ENCODE data around the gene ESRRG. TPM values are rescaled to one million over a fixed set of nuclear protein-coding genes. Genes with fewer than 3 reads are reported as not detected.

ESRRG gene
- total and polyA plus RNA-seq, 2 experiments from 2014 or later, result 1.2 to 1.7 TPM

DNA sequence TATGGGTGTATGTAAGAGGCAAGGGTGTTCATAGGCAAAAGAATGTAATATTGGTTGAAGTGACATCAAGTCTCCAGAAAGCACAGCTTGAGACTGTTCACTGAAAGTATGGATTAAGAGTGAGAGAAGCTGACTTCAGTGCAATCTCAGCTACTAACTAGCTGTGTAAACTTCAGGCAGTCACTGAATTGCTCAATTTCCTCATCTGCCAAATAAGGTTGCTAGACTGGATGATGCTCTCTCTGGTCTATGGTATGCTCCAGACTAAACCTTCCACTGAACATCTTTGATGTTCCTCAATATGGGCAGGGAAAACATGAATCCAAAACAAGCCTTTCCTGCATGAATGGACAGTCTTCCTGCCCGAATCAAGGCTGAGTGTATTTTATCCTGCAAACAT is 188.2 kb downstream of the ESRRG start:
- H3F3A ChIP-seq (replicated peaks; ENCODE audit: low read depth), result no peaks in the 10 kb centered on the region
- peaks cover 15% of the 10 kb centered on the region; the same call in 1 of the 2 replicates for H3K4me1 ChIP-seq (ENCODE audit: insufficient read depth)
- H3K27ac Mint-ChIP-seq, result no peak overlapping the region
- no peak overlapping the region for H3K4me3 Mint-ChIP-seq
- H3K9me3 Mint-ChIP-seq, result no peaks in the 10 kb centered on the region
- ATAC-seq, result no peak
- H3K79me2 ChIP-seq (replicated peaks; ENCODE audit: insufficient read depth), result no peaks in the 10 kb centered on the region
- no peaks in the 10 kb centered on the region for H4K20me1 ChIP-seq (replicated peaks; ENCODE audit: insufficient read depth)
- TF ChIP-seq JUNB (IDR thresholded peaks at IDR 0.05; ENCODE audit: unreplicated experiment), result no peak
- peaks cover 18% of the 10 kb centered on the region for H3K4me1 Mint-ChIP-seq
- H3K27ac ChIP-seq (ENCODE audit: low read depth), result no peak overlapping the region
- no peaks in the 10 kb centered on the region for H3K27me3 Mint-ChIP-seq (ENCODE audit: insufficient read depth, low read depth, poor library complexity)
- H3K4me3 ChIP-seq, result no peak overlapping the region
- no peak for DNase-seq (ENCODE audit: low spot score)
- H3K36me3 ChIP-seq (ENCODE audit: insufficient read depth), result no peaks in the 10 kb centered on the region
- H3K27me3 ChIP-seq (ENCODE audit: insufficient read depth), result no peaks in the 10 kb centered on the region
- no peaks in the 10 kb centered on the region for H3K9me2 ChIP-seq (ENCODE audit: insufficient read depth)
- H2AFZ ChIP-seq, result no peak overlapping the region
- H3K36me3 Mint-ChIP-seq (ENCODE audit: low read depth), result no peaks in the 10 kb centered on the region
- H3K4me2 ChIP-seq, result no peak overlapping the region

DNA sequence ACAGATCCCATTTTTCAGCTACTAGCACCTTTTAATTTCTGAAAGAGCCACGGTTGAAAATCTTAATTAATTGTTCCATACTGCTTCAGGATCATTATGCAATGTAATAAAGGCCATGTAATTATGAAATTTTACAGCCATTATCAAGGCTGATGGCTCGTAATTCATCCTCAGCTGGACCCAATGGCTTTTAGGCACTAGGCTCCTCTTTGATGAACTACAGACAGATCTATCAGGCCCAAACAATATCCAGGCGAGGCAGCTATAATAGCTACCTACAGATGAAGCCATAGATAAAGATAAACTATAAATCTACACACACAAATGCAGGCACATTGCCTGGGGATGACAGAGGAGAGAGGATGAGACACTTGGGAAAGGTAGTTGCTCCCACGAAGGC is 189.5 kb downstream of the ESRRG start:
- H3K4me2 ChIP-seq, result no peak overlapping the region
- H3K27ac ChIP-seq (ENCODE audit: low read depth), result no peak overlapping the region
- no peak overlapping the region for H2AFZ ChIP-seq
- DNase-seq (ENCODE audit: low spot score) (no peak), ATAC-seq (no peak)
- Mint-ChIP-seq H3K4me3 (no peak overlapping the region), H3K4me1 (peaks cover 23% of the 10 kb centered on the region), H3K36me3 (ENCODE audit: low read depth) (no peaks in the 10 kb centered on the region), H3K27me3 (ENCODE audit: insufficient read depth, low read depth, poor library complexity) (no peaks in the 10 kb centered on the region), H3K27ac (no peak overlapping the region), H3K9me3 (no peaks in the 10 kb centered on the region)
- H3K79me2 ChIP-seq (replicated peaks; ENCODE audit: insufficient read depth), result no peaks in the 10 kb centered on the region
- H3K4me3 ChIP-seq, result no peak overlapping the region
- no peaks in the 10 kb centered on the region for H3K36me3 ChIP-seq (ENCODE audit: insufficient read depth)
- no peaks in the 10 kb centered on the region for H3F3A ChIP-seq (replicated peaks; ENCODE audit: low read depth)
- no peak for TF ChIP-seq EZH2 (IDR thresholded peaks at IDR 0.05; ENCODE audit: low read depth, unreplicated experiment)
- no peak for TF ChIP-seq JUNB (IDR thresholded peaks at IDR 0.05; ENCODE audit: unreplicated experiment)
- TF ChIP-seq, protein P1, sequence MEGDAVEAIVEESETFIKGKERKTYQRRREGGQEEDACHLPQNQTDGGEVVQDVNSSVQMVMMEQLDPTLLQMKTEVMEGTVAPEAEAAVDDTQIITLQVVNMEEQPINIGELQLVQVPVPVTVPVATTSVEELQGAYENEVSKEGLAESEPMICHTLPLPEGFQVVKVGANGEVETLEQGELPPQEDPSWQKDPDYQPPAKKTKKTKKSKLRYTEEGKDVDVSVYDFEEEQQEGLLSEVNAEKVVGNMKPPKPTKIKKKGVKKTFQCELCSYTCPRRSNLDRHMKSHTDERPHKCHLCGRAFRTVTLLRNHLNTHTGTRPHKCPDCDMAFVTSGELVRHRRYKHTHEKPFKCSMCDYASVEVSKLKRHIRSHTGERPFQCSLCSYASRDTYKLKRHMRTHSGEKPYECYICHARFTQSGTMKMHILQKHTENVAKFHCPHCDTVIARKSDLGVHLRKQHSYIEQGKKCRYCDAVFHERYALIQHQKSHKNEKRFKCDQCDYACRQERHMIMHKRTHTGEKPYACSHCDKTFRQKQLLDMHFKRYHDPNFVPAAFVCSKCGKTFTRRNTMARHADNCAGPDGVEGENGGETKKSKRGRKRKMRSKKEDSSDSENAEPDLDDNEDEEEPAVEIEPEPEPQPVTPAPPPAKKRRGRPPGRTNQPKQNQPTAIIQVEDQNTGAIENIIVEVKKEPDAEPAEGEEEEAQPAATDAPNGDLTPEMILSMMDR (conservative IDR thresholded peaks at IDR 0.05; ENCODE audit: low read depth in 2 of 2), result no peak
- no peaks in the 10 kb centered on the region for H3K27me3 ChIP-seq (ENCODE audit: insufficient read depth)
- H4K20me1 ChIP-seq (replicated peaks; ENCODE audit: insufficient read depth), result no peaks in the 10 kb centered on the region
- H3K4me1 ChIP-seq (ENCODE audit: insufficient read depth), result peaks cover 24% of the 10 kb centered on the region
- no peaks in the 10 kb centered on the region for H3K9me2 ChIP-seq (ENCODE audit: insufficient read depth)

DNA sequence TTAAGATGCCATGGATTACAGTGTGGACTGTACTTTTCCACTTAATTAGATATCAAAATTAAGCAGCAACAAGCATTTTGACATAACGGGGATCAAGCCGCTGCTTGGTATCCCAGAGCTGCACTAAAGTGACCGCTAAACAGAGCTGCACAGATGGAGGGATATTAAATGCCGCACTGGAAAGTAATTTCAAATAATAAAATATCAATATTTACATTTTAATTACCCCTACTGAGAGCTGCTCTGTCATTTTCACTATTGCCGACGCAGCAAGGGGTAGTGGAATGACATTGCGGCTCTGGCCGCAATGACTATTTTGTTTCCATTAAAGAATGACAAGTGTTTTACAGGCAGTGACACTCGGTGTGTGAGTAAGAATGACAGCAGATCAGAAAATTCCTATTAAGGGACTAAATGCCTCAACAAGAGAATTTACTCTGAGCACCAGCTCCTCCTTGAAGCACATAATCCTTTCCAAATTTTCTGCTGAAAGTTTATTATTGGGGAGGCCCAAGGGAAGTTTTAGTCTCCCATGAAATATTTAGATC is 190.9 kb downstream of the ESRRG start:
- Mint-ChIP-seq H3K36me3 (ENCODE audit: low read depth) (no peaks in the 10 kb centered on the region), H3K27me3 (ENCODE audit: insufficient read depth, low read depth, poor library complexity) (no peaks in the 10 kb centered on the region), H3K4me3 (no peak overlapping the region), H3K27ac (no peak overlapping the region), H3K4me1 (peaks cover 27% of the 10 kb centered on the region), H3K9me3 (no peaks in the 10 kb centered on the region)
- Histone ChIP-seq H4K20me1 (replicated peaks; ENCODE audit: insufficient read depth) (no peaks in the 10 kb centered on the region), H3K79me2 (replicated peaks; ENCODE audit: insufficient read depth) (no peaks in the 10 kb centered on the region), H3K9me2 (ENCODE audit: insufficient read depth) (no peaks in the 10 kb centered on the region), H3K4me1 (ENCODE audit: insufficient read depth) (peaks cover 29% of the 10 kb centered on the region), H3K4me2 (no peak overlapping the region), H3K27me3 (ENCODE audit: insufficient read depth) (no peaks in the 10 kb centered on the region), H3K36me3 (ENCODE audit: insufficient read depth) (no peaks in the 10 kb centered on the region), H3K27ac (ENCODE audit: low read depth) (no peak overlapping the region), H2AFZ (no peak overlapping the region), H3K4me3 (no peak overlapping the region), H3F3A (replicated peaks; ENCODE audit: low read depth) (no peaks in the 10 kb centered on the region)
- ATAC-seq (no peak), DNase-seq (ENCODE audit: low spot score) (no peak)
- TF ChIP-seq, protein P2, sequence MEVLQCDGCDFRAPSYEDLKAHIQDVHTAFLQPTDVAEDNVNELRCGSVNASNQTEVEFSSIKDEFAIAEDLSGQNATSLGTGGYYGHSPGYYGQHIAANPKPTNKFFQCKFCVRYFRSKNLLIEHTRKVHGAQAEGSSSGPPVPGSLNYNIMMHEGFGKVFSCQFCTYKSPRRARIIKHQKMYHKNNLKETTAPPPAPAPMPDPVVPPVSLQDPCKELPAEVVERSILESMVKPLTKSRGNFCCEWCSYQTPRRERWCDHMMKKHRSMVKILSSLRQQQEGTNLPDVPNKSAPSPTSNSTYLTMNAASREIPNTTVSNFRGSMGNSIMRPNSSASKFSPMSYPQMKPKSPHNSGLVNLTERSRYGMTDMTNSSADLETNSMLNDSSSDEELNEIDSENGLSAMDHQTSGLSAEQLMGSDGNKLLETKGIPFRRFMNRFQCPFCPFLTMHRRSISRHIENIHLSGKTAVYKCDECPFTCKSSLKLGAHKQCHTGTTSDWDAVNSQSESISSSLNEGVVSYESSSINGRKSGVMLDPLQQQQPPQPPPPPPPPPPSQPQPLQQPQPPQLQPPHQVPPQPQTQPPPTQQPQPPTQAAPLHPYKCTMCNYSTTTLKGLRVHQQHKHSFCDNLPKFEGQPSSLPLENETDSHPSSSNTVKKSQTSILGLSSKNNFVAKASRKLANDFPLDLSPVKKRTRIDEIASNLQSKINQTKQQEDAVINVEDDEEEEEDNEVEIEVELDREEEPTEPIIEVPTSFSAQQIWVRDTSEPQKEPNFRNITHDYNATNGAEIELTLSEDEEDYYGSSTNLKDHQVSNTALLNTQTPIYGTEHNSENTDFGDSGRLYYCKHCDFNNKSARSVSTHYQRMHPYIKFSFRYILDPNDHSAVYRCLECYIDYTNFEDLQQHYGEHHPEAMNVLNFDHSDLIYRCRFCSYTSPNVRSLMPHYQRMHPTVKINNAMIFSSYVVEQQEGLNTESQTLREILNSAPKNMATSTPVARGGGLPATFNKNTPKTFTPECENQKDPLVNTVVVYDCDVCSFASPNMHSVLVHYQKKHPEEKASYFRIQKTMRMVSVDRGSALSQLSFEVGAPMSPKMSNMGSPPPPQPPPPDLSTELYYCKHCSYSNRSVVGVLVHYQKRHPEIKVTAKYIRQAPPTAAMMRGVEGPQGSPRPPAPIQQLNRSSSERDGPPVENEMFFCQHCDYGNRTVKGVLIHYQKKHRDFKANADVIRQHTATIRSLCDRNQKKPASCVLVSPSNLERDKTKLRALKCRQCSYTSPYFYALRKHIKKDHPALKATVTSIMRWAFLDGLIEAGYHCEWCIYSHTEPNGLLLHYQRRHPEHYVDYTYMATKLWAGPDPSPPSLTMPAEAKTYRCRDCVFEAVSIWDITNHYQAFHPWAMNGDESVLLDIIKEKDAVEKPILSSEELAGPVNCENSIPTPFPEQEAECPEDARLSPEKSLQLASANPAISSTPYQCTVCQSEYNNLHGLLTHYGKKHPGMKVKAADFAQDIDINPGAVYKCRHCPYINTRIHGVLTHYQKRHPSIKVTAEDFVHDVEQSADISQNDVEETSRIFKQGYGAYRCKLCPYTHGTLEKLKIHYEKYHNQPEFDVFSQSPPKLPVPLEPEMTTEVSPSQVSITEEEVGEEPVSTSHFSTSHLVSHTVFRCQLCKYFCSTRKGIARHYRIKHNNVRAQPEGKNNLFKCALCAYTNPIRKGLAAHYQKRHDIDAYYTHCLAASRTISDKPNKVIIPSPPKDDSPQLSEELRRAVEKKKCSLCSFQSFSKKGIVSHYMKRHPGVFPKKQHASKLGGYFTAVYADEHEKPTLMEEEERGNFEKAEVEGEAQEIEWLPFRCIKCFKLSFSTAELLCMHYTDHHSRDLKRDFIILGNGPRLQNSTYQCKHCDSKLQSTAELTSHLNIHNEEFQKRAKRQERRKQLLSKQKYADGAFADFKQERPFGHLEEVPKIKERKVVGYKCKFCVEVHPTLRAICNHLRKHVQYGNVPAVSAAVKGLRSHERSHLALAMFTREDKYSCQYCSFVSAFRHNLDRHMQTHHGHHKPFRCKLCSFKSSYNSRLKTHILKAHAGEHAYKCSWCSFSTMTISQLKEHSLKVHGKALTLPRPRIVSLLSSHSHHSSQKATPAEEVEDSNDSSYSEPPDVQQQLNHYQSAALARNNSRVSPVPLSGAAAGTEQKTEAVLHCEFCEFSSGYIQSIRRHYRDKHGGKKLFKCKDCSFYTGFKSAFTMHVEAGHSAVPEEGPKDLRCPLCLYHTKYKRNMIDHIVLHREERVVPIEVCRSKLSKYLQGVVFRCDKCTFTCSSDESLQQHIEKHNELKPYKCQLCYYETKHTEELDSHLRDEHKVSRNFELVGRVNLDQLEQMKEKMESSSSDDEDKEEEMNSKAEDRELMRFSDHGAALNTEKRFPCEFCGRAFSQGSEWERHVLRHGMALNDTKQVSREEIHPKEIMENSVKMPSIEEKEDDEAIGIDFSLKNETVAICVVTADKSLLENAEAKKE (CRISPR knock-in tag; IDR thresholded peaks at IDR 0.05), result no peak
- TF ChIP-seq ZNF114 (CRISPR knock-in tag; IDR thresholded peaks at IDR 0.05), result no peak

Data from GM23338 (cell line).